GM12873 (cell line): ENCODE data around the gene UGT1A9.

ENCODE experiments used
- TF ChIP-seq, protein P1 (sequence below): IDR thresholded peaks from 2 replicates; pipeline ENCODE4 v1.5.1; 2012; ENCODE audit warnings: low read depth, mild to moderate bottlenecking, moderate library complexity, low read length, control low read depth; ENCODE audit not compliant: insufficient read depth; ENCODE audit errors: missing control alignments

UGT1A9 gene

DNA sequence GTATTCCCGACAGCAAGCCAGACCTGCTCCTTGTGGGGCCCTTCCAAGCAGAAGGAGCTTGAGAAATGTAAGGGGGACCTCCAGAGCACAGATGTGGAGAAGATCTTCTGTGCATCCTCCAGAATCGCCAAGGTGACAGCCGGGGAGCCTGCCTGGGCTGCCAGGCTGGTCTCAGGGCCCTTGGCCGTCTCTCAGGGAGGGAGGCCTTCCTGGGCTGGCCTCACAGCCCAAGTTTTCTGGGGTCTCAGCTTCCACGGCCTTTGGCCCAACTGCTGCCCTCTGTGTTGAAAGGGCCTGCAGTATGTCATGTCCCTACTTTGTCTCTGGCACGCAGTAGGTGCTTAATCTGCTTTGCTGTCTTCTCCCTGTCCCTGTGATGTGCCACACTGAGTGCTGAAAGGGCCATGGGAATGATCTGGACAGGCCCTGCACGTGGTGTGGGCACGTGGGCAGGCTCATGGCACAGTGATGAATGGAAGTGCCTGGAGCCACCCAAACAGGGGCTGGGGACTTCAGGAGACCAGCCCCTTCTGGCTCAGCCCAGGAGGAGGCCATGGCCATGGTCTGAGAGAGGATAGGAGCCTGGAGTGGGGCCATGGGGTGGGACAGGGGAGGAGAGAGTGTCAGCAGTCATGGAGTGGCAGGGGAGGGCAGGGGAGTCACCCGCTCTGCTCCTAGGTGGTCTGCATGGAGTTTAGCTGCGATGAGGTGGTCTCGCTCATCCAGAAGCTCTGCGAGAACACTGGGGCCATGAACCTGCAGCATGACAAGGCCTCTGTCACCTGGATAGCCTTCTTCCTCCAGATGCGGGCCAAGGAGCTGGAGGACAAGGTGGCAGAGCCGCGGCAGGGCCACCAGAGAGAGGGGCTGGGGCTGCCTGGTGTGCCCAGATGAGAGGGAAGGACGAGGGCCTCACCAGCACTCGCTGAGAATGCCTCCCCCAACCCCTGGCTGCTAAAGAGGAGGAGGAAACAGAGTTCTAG, 147.2 kb downstream of the UGT1A9 start:
- TF ChIP-seq, protein P1, sequence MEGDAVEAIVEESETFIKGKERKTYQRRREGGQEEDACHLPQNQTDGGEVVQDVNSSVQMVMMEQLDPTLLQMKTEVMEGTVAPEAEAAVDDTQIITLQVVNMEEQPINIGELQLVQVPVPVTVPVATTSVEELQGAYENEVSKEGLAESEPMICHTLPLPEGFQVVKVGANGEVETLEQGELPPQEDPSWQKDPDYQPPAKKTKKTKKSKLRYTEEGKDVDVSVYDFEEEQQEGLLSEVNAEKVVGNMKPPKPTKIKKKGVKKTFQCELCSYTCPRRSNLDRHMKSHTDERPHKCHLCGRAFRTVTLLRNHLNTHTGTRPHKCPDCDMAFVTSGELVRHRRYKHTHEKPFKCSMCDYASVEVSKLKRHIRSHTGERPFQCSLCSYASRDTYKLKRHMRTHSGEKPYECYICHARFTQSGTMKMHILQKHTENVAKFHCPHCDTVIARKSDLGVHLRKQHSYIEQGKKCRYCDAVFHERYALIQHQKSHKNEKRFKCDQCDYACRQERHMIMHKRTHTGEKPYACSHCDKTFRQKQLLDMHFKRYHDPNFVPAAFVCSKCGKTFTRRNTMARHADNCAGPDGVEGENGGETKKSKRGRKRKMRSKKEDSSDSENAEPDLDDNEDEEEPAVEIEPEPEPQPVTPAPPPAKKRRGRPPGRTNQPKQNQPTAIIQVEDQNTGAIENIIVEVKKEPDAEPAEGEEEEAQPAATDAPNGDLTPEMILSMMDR: no peak

- TF ChIP-seq, protein P1: no peak
These were observed 148.4 kb downstream of the UGT1A9 start for GRCh38 chr2:233819884-233820773.

GRCh38 chr2:233820774-233821105, 149.0 kb downstream of the UGT1A9 start:
- TF ChIP-seq, protein P1: no peak

- TF ChIP-seq, protein P1: no peak
These were observed 149.5 kb downstream of the UGT1A9 start for GRCh38 chr2:233821196-233821595.

GRCh38 chr2:233821709-233822100, 150.0 kb downstream of the UGT1A9 start:
- TF ChIP-seq, protein P1: no peak

GRCh38 chr2:233822101-233822771, 150.5 kb downstream of the UGT1A9 start:
- TF ChIP-seq, protein P1: no peak
